ENCODE results near the gene NR1D1. TPM values are rescaled to one million over a fixed set of nuclear protein-coding genes. Genes with fewer than 3 reads are reported as not detected.

The NR1D1 gene
- polyA plus RNA-seq, 1 of the 3 experiments (the other 2 are of a cell fraction): 6.5 TPM

DNA sequence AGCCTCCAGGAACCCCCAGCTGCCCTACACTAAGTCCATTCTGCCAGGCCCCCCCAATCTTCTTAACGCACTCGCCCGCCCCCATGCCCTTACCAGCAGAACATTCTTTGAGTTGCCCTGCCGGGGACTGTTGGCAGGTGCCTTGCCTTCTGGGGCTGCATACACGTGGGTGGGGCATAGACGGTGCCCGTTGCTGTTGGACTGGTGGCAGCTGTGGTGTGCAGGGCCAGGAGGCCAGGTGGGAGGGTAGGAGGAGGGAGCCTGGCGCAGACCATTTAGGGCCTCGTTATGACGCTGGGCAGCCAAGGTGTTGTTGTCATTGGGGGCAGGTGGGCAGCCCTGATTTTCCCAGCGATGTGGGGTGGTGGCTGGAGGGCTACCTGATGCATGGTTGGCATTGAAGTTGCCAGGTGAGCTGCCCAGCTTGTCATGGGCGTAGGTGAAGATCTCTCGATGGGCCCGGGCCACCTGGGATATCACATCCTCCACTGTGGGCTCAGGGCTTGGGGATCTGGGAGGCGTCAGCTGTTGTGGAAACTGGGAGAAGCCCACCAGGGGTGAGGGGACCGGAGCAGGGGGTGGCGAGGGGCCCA lies 4.9 kb downstream of the NR1D1 start:
- Histone ChIP-seq H3K4me2 (no peak overlapping the region), H3K27ac (ENCODE audit: low read depth in 2 of 2, low read length in 1 of 2) (no peak overlapping the region), H3K4me3 (ENCODE audit: low read depth in 2 of 2, low read length in 1 of 2) (no peak overlapping the region), H4K20me1 (ENCODE audit: insufficient read depth) (0 out of 2 replicates have a peak, but pooled peaks cover 5% of the 10 kb centered on the region), H3K9ac (no peak overlapping the region), H3K9me3 (no peaks in the 10 kb centered on the region), H3K9me2 (no peaks in the 10 kb centered on the region), H3K36me3 (replicated peaks in 1 of 2; ENCODE audit: control insufficient read depth in 1 of 2, insufficient read depth in 2 of 2, low read length in 1 of 2) (peaks cover 32 to 36% of the 10 kb centered on the region in 2 experiments), H2AFZ (ENCODE audit: low read depth) (no peak overlapping the region), H3K79me2 (ENCODE audit: insufficient read depth) (peaks cover 31% of the 10 kb centered on the region), H3K4me1 (ENCODE audit: control insufficient read depth in 1 of 2, insufficient read depth in 2 of 2, low read depth in 1 of 2, low read length in 1 of 2) (peaks cover 7 to 21% of the 10 kb centered on the region in 2 experiments; a peak in 1 of 4 replicates), H3K27me3 (ENCODE audit: insufficient read depth) (no peaks in the 10 kb centered on the region), H3F3A (replicated peaks; ENCODE audit: insufficient read depth) (peaks cover 11% of the 10 kb centered on the region)
- WGBS (ENCODE audit: low lambda C conversion rate): 93% methylated on average over 11 of the region's 17 CpGs
- ChIA-PET POLR2A (no interaction called here), CTCF (interaction anchor here (0.8 to 12.5 kb wide), 8 partner anchors 9 to 82 kb away, joined by 3 to 98 read pairs (median 4); partner anchors contain the start of gene THRA)
- no peak for DNase-seq
- no peak for TF ChIP-seq EZH2phosphoT487 (IDR thresholded peaks at IDR 0.05; ENCODE audit: borderline replicate concordance, low read depth)
- TF ChIP-seq POLR2AphosphoS5 (IDR thresholded peaks at IDR 0.05; ENCODE audit: low read depth, low read length): peak; percentile 10; the same call in 1 of the 2 replicates

GRCh38 chr17:40094874-40095273 lies 5.5 kb downstream of the NR1D1 start:
- no peak for DNase-seq
- 0 out of 2 replicates have a peak, but pooled peaks cover 5% of the 10 kb centered on the region for H4K20me1 ChIP-seq (ENCODE audit: insufficient read depth)
- no peak overlapping the region for H2AFZ ChIP-seq (ENCODE audit: low read depth)
- 97% methylated on average over 12 of the region's 14 CpGs for WGBS (ENCODE audit: low lambda C conversion rate)
- H3K27ac ChIP-seq (ENCODE audit: low read depth in 2 of 2, low read length in 1 of 2): no peak overlapping the region
- H3K4me2 ChIP-seq: no peak overlapping the region
- POLR2A ChIA-PET: no interaction called here
- H3K79me2 ChIP-seq (ENCODE audit: insufficient read depth): peaks cover 27% of the 10 kb centered on the region
- H3K9me3 ChIP-seq: no peaks in the 10 kb centered on the region
- H3K9ac ChIP-seq: no peak overlapping the region
- no peaks in the 10 kb centered on the region for H3K9me2 ChIP-seq
- no peak overlapping the region for H3K4me3 ChIP-seq (ENCODE audit: low read depth in 2 of 2, low read length in 1 of 2)
- H3K36me3 ChIP-seq (replicated peaks in 1 of 2; ENCODE audit: control insufficient read depth in 1 of 2, insufficient read depth in 2 of 2, low read length in 1 of 2): peaks cover 32 to 36% of the 10 kb centered on the region in 2 experiments
- TF ChIP-seq NFIC (IDR thresholded peaks at IDR 0.05; ENCODE audit: borderline replicate concordance) (no peak), GATA2 (CRISPR knock-in tag; IDR thresholded peaks at IDR 0.05) (no peak), MXI1 (IDR thresholded peaks at IDR 0.05; ENCODE audit: low read depth, low read length) (no peak), FOXJ3 (CRISPR knock-in tag; IDR thresholded peaks at IDR 0.05) (no peak), SIN3A (IDR thresholded peaks at IDR 0.05; ENCODE audit: borderline replicate concordance, low read depth, low read length) (no peak), FOXM1 (IDR thresholded peaks at IDR 0.05; ENCODE audit: low read depth) (no peak), TAF1 (IDR thresholded peaks at IDR 0.05; ENCODE audit: borderline replicate concordance, low read depth, low read length) (no peak), EP300 (IDR thresholded peaks at IDR 0.05; ENCODE audit: borderline replicate concordance in 1 of 2, low read depth in 1 of 2, low read length in 1 of 2) (no peak)
- TF ChIP-seq, protein P1, sequence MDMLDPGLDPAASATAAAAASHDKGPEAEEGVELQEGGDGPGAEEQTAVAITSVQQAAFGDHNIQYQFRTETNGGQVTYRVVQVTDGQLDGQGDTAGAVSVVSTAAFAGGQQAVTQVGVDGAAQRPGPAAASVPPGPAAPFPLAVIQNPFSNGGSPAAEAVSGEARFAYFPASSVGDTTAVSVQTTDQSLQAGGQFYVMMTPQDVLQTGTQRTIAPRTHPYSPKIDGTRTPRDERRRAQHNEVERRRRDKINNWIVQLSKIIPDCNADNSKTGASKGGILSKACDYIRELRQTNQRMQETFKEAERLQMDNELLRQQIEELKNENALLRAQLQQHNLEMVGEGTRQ (IDR thresholded peaks at IDR 0.05; ENCODE audit: borderline replicate concordance, low read depth, low read length): no peak
- TF ChIP-seq, protein P2, sequence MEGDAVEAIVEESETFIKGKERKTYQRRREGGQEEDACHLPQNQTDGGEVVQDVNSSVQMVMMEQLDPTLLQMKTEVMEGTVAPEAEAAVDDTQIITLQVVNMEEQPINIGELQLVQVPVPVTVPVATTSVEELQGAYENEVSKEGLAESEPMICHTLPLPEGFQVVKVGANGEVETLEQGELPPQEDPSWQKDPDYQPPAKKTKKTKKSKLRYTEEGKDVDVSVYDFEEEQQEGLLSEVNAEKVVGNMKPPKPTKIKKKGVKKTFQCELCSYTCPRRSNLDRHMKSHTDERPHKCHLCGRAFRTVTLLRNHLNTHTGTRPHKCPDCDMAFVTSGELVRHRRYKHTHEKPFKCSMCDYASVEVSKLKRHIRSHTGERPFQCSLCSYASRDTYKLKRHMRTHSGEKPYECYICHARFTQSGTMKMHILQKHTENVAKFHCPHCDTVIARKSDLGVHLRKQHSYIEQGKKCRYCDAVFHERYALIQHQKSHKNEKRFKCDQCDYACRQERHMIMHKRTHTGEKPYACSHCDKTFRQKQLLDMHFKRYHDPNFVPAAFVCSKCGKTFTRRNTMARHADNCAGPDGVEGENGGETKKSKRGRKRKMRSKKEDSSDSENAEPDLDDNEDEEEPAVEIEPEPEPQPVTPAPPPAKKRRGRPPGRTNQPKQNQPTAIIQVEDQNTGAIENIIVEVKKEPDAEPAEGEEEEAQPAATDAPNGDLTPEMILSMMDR (IDR thresholded peaks at IDR 0.05): no peak
- CTCF ChIA-PET: interaction anchor here (0.8 to 12.5 kb wide), 7 partner anchors 8 to 81 kb away, joined by 3 to 98 read pairs (median 4); partner anchors contain the start of gene THRA
- H3K27me3 ChIP-seq (ENCODE audit: insufficient read depth): no peaks in the 10 kb centered on the region
- peaks cover 11% of the 10 kb centered on the region for H3F3A ChIP-seq (replicated peaks; ENCODE audit: insufficient read depth)
- peaks cover 7 to 16% of the 10 kb centered on the region in 2 experiments; a peak in 1 of 4 replicates for H3K4me1 ChIP-seq (ENCODE audit: control insufficient read depth in 1 of 2, insufficient read depth in 2 of 2, low read depth in 1 of 2, low read length in 1 of 2)
